ENCODE results near the gene SH3RF2.

Gene SH3RF2

DNA sequence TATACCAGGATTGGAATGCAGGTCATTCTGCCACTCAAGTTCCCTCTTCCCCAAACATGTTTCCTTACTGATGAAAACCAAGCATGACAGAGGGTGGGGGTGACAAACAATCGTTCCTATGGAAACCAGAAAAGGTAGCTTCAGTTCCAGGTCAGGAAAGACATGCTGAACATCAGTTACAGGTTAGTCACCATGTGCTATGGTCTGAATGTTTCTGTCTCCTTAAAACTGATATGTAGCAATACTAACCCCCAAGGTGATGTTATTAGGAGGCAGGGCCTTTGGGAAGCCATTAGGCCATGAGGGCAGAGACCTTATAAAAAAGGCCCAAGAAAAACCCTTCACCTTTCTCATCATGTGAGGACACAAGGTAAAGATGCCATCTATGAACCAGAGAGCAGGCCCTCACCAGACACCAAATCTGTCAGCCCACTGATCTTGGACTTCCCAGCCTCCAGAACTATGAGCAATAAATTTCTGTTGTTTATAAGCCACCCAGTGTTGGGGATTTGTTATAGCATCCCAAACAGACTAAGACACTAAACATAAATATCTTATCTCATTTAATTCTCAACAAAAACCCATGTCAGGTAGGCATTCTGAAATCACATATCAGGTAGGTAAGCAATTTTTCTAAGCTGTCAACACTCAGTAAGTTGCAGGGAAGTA, 15.7 kb upstream of the SH3RF2 start:
- DNase-seq (ENCODE audit: low read depth), result no peak

DNA sequence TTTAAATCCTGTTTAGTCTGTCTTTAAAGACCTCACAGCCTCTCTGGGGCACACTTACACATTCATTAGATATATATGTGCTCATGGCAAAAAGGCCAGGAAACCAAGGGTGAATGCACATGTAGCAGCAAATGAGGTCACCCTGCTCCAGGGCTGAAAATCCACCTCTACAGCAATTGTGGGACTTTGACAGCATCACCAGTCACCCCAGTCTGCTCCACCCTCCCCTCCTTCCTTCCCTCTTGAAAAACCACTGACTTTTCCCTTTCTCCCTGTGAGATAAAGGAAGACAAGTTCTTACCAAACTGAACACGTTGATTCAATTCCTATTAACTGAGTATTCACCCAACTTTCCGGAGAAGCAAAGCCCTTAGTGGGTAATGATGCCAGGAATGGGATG, 15.2 kb upstream of the SH3RF2 start:
- no peak for DNase-seq (ENCODE audit: low read depth)

DNA sequence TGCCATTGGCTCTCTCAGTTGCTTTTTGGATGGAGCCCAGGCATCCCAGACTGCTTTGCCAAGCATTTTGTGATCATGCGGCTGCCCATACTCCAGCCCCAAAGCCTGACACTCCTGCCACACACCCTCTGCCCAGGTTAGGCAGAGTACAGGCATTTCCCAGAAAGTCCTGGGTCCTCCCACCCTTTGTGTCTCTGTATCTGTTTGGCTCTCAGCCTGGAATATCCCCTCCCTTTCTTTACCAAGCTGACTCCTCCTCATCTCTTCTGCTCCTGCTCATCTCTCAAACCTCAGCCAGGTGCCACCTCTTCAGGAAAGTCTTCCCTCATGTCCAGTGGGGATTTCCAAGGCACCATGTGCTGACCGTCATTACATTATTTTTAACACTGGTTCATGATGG, 14.3 kb upstream of the SH3RF2 start:
- DNase-seq (ENCODE audit: low read depth), result no peak

DNA sequence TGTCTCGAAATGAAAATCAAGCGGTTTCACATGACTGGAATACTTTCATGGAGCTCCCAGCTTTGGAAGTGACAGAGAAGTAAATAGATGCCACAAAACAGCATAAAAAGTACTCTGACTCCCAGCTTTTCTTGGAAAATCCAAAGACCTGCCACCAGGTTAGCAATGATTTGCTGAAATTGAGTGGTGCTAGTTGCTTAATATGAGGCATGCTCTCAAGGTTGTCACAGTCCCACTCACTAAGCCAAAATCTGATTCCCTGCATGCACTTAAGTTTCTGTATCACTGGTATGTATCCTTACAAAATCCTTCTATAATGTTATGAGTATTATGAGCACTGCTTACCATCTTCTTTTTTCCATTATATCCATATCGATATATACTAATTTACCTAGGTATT, 13.0 kb upstream of the SH3RF2 start:
- no peak for DNase-seq (ENCODE audit: low read depth)

DNA sequence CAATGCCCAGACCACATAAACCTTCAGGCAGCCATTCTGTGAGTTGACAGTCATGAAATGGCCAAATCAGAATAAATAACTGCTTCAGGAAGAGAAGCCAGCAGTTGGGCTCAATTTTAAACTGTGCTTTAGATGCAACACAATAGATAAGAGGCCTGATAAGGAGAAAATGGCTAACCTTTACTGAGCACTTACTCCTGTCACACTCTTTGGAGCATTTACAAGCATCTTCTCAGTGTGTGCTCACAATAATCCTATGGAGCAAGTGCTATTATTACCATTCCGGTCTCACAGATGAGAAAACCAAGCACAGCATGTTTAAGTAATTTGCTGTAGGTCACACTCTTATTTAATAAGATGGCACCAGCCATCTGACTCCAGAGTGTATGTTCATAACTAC, 11.5 kb upstream of the SH3RF2 start:
- no peak for DNase-seq (ENCODE audit: low read depth)

DNA sequence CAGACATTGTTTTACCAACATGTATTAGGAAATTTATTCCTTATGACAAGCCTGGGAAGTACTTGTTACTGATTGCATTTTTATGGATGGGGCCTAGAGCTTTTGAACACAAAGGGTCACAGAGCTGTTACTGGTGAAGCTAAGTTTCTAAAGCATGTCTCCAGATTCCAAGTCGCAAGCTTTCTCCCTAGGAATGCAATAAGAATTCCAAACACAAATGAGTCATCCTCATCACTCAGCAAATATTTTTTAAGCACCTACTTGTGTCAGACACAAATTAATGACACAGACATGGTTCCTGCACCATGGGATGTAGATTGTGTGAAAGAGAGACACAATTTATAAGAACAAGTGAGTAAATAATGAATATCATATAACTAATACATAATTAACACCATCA, 11.0 kb upstream of the SH3RF2 start:
- no peak for DNase-seq (ENCODE audit: low read depth)

DNA sequence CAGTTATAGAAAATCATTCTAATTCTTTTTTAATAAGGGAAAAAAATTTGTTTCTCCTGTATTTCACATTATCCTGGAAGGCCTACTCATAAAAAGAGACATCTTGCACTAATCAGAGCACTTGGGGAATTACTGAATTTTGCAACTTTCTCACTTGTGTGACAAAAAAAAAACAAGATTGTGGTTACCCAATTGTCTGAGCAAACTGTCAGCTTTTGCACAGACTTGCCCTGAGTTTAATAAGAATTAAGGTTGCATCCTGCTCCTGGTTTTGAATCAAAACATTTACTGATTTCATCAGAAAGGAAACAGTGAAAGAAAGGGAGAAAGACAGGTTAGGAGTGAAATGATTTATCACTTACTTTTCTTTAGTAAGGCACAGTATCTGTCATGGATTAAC, 10.6 kb upstream of the SH3RF2 start:
- DNase-seq (ENCODE audit: low read depth), result no peak

DNA sequence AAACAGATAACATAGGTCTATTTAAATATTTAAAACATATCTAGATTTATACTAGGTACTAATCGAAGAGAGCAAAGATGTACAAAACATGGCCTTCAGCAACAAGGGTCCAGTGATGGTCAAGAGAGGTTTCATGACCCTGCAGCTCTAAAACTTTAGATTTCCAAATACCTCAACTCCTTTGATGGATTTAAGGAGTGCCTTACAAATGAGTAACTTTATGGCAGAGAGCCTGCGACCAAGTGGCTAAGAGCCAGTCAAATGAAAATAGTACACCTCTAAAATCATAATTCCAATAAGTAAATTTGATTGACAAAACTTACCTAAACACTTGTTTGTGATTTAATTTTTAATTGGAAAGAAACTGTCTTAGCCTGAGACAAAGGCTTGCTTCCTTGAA, 4.7 kb upstream of the SH3RF2 start:
- no peak for DNase-seq (ENCODE audit: low read depth)

DNA sequence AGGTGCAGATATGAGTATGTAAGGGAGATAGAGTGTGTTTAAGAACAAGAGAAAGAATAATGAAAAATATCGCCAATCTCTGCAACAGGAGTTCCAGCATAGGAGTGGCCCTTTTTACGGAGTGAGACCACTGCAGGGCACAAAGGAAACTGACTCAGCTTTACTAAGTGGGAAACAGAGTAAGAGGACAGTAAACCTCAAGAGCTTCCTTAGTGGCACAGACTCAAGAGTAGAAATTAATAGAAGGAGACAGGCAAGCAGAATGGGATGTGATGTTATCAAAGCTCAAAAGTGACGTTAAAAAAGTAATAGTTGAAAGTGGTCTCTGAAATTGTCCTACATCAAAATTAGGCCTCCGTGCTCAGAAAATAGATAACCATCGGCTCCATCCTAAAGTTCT, 2.1 kb upstream of the SH3RF2 start:
- no peak for DNase-seq (ENCODE audit: low read depth)

DNA sequence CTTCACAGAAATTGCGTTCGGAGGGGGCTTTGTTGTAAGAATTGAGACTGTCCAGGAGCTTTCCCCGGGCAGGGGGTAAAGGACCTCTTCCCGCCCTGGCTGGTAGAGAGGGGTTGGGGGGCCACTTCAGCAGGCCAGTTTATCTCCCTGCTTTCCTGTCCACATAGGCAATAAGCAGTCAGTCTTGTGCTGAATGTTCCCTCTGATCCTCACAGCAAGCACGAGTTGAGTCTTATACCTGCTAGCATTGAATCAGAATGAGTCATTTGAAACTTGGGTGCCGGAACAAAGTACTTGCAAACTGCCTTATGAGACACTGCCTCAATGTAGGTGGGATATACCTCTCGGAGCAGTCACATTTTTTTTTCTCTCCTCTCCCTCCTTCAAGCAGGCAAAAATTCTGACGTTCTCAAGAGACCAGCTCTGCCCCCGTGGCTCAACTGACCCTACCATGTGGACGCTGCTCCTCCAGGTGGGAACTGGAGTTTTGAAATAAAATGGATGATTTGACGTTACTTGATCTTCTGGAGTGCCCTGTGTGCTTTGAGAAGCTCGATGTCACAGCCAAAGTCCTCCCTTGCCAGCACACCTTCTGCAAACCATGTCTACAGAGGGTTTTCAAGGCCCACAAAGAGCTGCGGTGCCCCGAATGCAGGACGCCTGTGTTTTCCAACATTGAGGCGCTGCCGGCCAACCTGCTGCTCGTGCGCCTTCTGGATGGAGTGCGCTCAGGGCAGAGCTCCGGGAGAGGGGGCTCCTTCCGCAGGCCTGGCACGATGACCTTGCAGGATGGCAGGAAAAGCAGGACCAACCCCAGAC, 1.3 kb downstream of the SH3RF2 start:
- DNase-seq (ENCODE audit: low read depth), result no peak

DNA sequence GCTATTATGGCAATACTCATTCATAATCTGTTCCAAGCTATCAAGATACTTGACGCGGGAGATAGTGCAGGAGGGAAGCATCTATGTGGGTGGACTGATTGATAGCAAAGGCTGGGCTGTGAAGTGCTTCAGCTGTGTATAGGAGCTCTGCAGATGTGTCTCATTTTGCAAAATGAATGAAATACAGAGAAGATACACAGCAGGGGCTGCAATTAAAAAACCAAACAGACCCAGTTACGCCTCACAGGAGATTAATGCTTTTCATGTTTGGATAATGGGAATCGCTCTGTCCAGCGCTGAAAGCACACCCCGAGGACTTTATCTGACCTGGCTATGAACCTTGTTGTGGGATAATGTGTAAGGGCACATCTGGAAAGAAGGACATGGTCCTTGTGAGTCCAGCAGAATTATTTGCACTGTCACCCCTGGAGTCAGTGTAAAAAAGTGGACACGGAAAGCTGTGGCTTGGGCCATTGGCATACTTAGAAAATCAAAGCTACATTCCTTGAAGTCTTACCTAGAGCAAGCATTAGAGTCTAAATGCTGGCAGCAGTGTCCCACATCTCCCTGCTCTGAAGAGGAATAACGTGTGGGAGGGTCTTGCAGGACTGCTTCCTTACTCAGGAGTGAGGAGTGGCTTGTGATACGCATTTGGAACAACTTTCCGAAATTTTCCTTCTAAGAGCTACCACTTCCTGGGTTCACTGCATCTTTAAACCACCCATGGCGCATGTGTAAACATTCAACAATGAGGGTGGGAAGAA, 2.6 kb downstream of the SH3RF2 start:
- DNase-seq (ENCODE audit: low read depth), result no peak

DNA sequence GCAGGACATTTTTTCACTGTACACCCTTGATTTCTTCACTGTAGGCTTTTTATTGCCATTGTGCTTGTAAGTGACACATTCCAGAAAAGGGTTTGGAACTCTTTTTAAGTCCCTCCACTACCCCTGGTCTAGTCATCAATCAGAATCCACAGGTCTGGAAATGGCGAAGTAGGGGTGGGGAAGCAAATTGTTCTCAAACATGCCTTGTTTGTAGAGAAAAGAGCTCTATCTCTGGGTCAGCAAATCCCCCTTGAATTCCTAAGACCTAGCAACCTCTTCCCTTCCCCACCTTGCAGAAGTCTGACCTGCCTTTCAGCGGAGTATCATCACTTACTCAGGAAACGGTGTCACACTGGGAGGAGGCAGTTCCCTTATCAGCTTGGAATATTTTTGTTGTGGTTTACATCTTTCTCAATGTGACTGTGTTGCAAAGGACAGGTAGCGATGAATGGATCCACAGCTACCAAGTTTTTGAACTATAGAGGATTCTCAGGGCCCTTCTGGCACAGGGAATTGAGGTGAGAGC, 3.2 kb downstream of the SH3RF2 start:
- DNase-seq (ENCODE audit: low read depth), result no peak

DNA sequence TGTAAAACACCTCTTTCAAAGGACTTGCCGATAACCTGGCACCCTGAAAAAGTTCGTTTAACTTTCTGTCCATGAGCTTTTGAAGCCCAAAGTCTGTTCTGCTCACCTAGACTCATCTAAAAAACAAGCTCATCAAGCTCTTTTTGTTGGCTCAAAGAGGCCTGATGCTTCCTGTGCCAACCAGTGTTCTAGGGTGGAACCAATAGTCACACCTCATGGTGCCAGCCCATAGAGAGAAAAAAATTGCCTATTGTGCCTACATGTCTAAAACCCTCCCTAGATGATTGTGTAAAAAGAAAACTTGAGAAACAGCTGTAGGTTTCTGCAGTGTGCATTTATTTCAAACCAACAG, 4.7 kb downstream of the SH3RF2 start:
- no peak for DNase-seq (ENCODE audit: low read depth)

DNA sequence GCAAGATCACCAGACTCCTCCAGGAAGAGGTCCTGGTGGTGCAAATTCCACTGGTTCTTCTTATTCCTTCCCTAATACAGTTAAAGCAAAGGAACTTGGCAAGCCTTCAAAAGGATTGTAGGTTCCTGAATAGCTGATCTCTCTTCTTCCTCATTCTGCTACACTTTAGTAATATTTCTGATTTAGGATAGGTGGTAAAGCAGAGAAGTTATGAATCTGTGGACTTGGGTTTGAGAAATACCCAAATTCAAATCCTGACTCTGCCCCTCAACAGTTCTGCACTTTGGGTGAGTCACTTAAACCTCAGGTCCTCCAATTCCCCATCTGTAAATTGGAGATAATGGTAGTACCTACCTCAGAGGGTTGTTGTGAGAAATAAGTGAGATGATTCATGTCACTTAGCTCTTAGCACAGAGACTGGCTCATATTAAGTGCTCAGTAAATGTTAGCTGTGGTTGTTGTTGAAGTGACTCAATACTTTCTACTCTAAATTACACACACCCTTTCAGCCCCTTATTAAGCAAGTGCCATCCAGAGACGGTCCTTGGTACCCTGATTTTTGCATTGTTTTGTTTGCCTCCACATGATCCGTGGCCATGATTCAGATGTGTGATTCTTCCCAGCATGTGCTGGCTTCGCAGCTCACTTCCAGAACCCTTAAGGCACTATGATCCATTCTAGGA, 5.2 kb downstream of the SH3RF2 start:
- no peak for DNase-seq (ENCODE audit: low read depth)

DNA sequence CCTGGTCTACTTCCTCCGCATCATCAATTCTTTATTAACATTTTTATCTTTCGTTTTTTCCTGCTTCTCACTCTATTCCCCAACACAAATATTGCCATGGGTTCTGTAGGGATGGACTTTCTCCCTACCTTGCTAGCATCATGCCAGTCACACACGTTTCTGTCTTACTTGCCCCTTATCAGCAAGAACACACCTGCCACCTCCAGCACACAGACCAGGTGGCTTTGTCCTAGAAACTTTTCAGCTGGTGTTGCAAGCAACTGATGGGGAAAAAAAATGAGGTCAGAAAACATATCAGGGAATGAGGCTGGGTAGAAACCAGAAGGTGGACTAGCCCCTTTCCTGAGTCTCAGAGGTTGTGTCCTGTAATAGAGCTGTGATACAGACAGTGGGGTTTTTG, 5.8 kb downstream of the SH3RF2 start:
- no peak for DNase-seq (ENCODE audit: low read depth)

DNA sequence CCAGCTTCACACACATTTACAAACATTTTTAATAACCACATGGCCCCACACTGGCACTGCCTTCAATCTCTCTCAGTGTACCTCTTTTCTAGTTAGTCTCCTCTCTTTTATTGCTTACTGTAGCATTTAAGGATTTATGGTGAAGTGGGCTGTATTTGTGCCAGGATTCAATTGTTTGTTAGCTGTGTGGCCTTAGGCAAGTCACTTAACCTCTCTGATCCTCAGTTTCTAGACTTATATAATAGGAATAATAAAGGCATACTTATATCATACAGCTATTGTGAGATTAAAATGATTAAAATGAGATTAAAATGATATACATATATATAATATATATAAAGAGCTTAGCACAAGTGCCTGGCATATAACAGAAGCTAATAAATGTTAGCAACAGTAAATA, 6.4 kb downstream of the SH3RF2 start:
- DNase-seq (ENCODE audit: low read depth), result no peak

DNA sequence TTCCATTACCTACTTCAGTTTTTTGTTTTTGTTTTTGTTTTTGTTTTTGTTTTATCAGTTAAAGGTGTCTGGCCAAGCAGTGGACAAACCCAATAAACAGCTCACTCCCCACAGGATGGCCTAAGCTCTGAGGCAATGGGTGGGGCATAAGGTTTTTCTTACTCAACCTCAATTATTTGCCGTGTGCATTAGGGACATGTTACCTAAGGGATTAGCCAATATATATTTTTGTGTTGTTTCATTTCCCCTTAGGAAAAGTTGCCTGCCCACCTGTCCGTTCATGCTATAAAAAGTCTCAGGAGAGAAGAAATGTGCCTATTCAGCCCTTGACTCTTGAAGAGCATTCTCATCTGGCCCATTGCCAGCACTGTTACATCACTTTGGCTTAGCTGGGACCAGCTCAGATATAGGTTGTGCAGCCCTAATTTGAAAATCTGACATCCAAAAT, 7.3 kb downstream of the SH3RF2 start:
- DNase-seq (ENCODE audit: low read depth), result no peak

DNA sequence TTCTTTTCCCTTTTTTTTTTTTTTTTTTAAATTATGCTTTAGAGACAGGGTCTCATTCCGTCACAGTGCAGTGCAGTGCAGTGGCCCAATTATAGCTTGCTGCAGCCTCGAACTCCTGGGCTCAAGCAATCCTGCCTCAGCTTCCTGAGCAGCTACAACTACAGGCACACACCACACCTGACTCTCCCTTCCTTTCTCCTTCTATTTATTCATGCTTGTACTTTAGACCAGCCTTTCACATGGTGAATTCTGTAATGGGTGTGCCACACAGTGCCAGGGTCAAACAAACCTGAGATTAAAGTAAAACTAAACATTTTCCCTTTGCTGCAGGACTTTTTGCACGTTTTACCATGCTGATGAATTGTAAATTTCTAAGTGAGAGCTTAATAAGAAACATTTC, 8.0 kb downstream of the SH3RF2 start:
- DNase-seq (ENCODE audit: low read depth), result no peak

DNA sequence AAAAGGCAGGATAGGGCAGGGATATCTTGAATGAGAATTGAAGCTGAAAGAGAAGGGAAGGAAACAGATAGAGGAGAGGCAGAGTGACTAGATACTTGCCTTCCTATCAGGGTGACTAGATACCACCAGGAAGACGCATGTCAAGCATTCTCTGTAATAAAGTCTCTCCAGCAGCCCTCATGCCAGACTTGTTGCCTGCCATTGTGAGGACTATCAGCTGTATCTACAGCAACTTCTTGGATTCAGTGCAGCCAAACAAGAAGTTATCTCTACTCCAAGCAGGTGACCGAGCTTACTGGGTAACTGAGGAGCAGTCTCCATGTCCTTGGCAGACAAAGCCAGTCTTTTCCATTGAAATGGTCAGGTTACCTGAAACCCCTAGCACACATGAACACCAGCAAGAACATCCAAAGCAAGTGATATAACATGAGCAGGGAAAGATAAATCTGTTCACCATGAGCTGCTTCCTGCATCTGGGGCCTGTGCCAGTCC, 9.3 kb downstream of the SH3RF2 start:
- DNase-seq (ENCODE audit: low read depth), result no peak

DNA sequence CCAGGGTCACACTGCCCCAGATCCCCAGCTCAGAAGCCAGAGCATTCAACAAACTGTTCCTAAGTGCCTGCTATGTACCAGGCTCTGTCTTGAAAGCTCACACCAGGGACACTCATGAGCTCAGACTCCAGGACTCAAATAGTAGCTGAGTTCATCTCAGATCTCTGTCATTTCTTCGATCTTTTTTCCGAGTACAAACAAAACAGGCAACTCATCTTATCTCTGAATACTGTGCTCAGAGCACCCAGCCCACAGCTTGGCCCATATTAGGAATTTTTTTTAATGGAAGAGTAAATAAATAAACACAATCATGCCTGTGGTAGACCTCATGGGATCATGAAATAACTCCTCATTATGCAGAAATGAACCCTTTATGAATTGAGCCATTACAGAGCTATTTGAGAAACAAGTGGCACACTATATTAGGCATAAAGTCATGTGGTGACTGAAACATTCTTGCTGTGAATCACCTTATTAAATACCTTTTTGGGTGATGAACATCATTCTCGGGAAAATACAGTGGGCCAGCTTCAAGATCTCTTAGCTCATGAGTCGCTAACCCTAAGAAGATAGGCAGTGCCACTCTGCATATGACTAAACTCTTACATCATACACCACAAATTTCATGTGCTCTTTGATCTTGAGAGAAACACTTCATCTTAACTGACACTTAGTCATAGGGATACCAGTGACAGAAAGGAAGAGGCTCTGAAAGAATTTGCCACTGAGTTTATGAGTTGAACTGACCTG, 9.9 kb downstream of the SH3RF2 start:
- DNase-seq (ENCODE audit: low read depth), result no peak

DNA sequence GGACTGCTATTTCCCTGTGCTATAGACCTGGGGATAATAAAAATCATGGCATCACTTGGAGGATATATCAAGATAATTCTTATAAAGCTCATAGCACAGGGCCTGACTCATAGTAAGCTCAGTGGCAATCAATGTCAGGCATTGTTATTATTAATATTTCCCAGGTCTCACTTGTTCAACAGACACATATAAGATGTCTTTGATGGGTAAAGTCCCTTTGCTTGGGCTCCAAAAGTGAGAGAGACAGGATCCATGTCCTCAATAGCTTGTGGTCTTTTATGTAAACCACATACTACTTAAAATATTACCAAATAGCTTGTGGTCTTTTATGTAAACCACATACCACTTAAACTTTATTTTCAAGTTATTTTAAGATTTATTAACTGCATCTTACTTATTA, 11.2 kb downstream of the SH3RF2 start:
- no peak for DNase-seq (ENCODE audit: low read depth)
